HepG2 (cell line): ENCODE results near the gene TSC22D4. TPM values are rescaled to one million over a fixed set of nuclear protein-coding genes. Genes with fewer than 3 reads are reported as not detected.
A peak's percentile ranks its signal among the peaks of the same experiment; 100 is the strongest.

Experiments used
- BRD4 ChIP-seq: sonication (generic); formaldehyde crosslinking; IDR thresholded peaks from 2 replicates; pipeline ENCODE4 v1.4.0; 2020; ENCODE audit warnings: missing genetic modification reagents
- GFI1 ChIP-seq: sonication (generic); formaldehyde crosslinking; IDR thresholded peaks from 2 replicates; pipeline ENCODE4 v1.5.0; 2020; ENCODE audit warnings: missing genetic modification reagents, mild to moderate bottlenecking, borderline replicate concordance
- LCORL ChIP-seq, 2 experiments: fragments of 450-650 bp in 1 of 2; sonication (generic) in 1 of 2; formaldehyde crosslinking in 1 of 2; IDR thresholded peaks; 2 replicates each; pipeline versions ENCODE4 v1.5.0 to v1.6.1; 2017 to 2020; ENCODE audit warnings: antibody characterized with exemption in 1 of 2, missing genetic modification reagents in 1 of 2
- NR2C2 ChIP-seq: sonication (generic); formaldehyde crosslinking; IDR thresholded peaks from 2 replicates; pipeline ENCODE4 v1.4.0; 2020; ENCODE audit warnings: missing genetic modification reagents, mild to moderate bottlenecking, moderate library complexity, borderline replicate concordance
- NR2F6 ChIP-seq, 2 experiments: IDR thresholded peaks; 2 replicates each; pipeline ENCODE4 v1.6.1; 2016; ENCODE audit warnings: antibody characterized with exemption in 1 of 2, mild to moderate bottlenecking in 1 of 2
- PHF21A ChIP-seq: sonication (generic); formaldehyde crosslinking; IDR thresholded peaks from 2 replicates; pipeline ENCODE4 v1.5.0; 2020; ENCODE audit warnings: mild to moderate bottlenecking, missing genetic modification reagents
- SP2 ChIP-seq: sonication (generic); formaldehyde crosslinking; IDR thresholded peaks from 2 replicates; pipeline ENCODE4 v1.5.1; 2020; ENCODE audit warnings: mild to moderate bottlenecking, missing genetic modification reagents
- TBX2 ChIP-seq: sonication (generic); formaldehyde crosslinking; IDR thresholded peaks from 2 replicates; pipeline ENCODE4 v1.5.0; 2020; ENCODE audit warnings: missing genetic modification reagents, mild to moderate bottlenecking, borderline replicate concordance
- ZNF263 ChIP-seq: sonication (generic); formaldehyde crosslinking; IDR thresholded peaks from 2 replicates; pipeline ENCODE4 v1.4.0; 2020; ENCODE audit warnings: missing genetic modification reagents
- ZNF382 ChIP-seq: sonication (generic); formaldehyde crosslinking; IDR thresholded peaks from 2 replicates; pipeline ENCODE4 v1.5.0; 2020; ENCODE audit warnings: missing genetic modification reagents, mild to moderate bottlenecking, borderline replicate concordance
- ZNF44 ChIP-seq: sonication (generic); formaldehyde crosslinking; IDR thresholded peaks from 2 replicates; pipeline ENCODE4 v1.5.1; 2020; ENCODE audit warnings: mild to moderate bottlenecking, missing genetic modification reagents
- ZNF567 ChIP-seq: sonication (generic); formaldehyde crosslinking; IDR thresholded peaks from 2 replicates; pipeline ENCODE4 v1.8.1; 2023; ENCODE audit warnings: mild to moderate bottlenecking, missing genetic modification reagents, borderline replicate concordance
- ZNF589 ChIP-seq: sonication (generic); formaldehyde crosslinking; conservative IDR thresholded peaks from 2 replicates; pipeline ENCODE4 v1.8.0; 2022; ENCODE audit warnings: mild to moderate bottlenecking, moderate library complexity, missing genetic modification reagents
- ZNF747 ChIP-seq: sonication (generic); formaldehyde crosslinking; IDR thresholded peaks from 2 replicates; pipeline ENCODE4 v1.8.1; 2023; ENCODE audit warnings: missing genetic modification reagents, mild to moderate bottlenecking, borderline replicate concordance
- ZNF772 ChIP-seq: sonication (generic); formaldehyde crosslinking; IDR thresholded peaks from 2 replicates; pipeline ENCODE4 v1.5.0; 2020; ENCODE audit warnings: mild to moderate bottlenecking, missing genetic modification reagents
- ZNF879 ChIP-seq: sonication (generic); formaldehyde crosslinking; IDR thresholded peaks from 2 replicates; pipeline ENCODE4 v1.8.1; 2023; ENCODE audit warnings: missing genetic modification reagents
- ZSCAN31 ChIP-seq: sonication (generic); formaldehyde crosslinking; IDR thresholded peaks from 2 replicates; pipeline ENCODE4 v1.5.0; 2020; ENCODE audit warnings: low read depth, mild to moderate bottlenecking, missing genetic modification reagents
- polyA plus RNA-seq, 8 experiments: library from polyadenylated mRNA; depleted of rRNA in 3 of 8; stranded (reverse) in 7 of 8; unstranded in 1 of 8; fragments of >200 nt; fragmentation: Illumina TruSeq in 4 of 8; extraction: Trizol in 4 of 8; gene quantifications; 2 replicates each; pipeline versions ENCODE4 v1.2.1 to v1.2.3, GENCODE V29; 2011 to 2016; ENCODE audit warnings: low read depth in 4 of 8, missing spikeins in 1 of 8, mixed read lengths in 1 of 8; ENCODE audit not compliant: insufficient read depth in 1 of 8
- total RNA-seq, 5 experiments: library from RNA; depleted of rRNA; stranded (reverse); fragments of >200 nt; fragmentation: Illumina TruSeq; extraction: Trizol; gene quantifications; 2 replicates each; pipeline ENCODE4 v1.2.3, GENCODE V29; 2016; ENCODE audit warnings: low read depth in 1 of 5
- TF ChIP-seq, protein P1 (sequence below): sonication (generic); formaldehyde crosslinking; IDR thresholded peaks from 2 replicates; pipeline ENCODE4 v1.4.0; 2020; ENCODE audit warnings: missing genetic modification reagents, mild to moderate bottlenecking, borderline replicate concordance
- TF ChIP-seq, protein P2 (sequence below), 2 experiments: sonication (generic) in 1 of 2; formaldehyde crosslinking in 1 of 2; IDR thresholded peaks; 2 replicates each; pipeline versions ENCODE4 v1.4.0 to v1.6.1; 2018 to 2020; ENCODE audit warnings: missing genetic modification reagents in 2 of 2, borderline replicate concordance in 1 of 2, low read depth in 1 of 2, mild to moderate bottlenecking in 1 of 2, missing biosample characterization in 1 of 2
- TF ChIP-seq, protein P3 (sequence below): IDR thresholded peaks from 2 replicates; pipeline ENCODE4 v1.6.1; 2012; ENCODE audit warnings: low read depth, low read length, improper control_type of control experiment

The TSC22D4 gene
- total and polyA plus RNA-seq, 2 of the 13 experiments (the other 11 are each of a cell fraction or from before 2014, with no cell fraction given) = 7.7 to 8.7 TPM

DNA sequence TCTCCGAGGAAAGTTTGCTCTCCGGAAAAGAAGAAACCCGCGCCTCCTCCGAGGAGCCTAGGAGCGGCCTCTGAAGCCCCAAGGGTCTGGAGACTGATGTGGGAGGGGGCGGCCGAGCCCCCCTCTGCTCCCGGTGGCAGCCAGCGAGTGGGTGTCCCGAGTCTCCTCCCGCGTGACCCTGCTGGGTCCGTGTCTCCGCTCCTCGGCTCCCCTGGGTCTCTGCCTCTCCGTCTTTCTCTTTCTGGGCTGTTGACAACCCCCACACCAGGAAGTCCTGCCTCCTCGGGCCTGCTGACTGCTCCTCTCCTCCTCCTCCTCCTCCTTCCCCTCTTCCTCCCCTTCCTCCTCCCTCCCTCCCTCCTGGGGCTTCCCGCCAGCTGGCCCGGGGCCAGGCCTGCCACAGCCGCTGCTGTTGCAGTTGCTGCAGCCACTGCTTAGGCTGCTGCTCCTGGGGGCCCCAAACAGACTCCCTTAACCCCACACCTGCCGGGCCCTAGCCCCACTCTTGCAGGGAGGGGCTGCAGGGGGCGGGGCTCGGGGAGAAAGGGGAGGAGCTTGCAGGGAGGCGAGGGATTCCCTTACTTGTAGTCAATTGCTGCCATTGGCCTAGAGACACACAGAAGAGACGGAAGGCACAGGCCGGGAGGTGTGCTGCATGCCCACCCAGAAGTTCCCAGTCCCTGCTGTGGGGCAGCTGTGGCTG lies at the start of gene TSC22D4 (continued):
- no peak; the same call in 1 of the 2 replicates for TF ChIP-seq ZNF772
- no peak for TF ChIP-seq ZNF382 (CRISPR knock-in tag)
- TF ChIP-seq BRD4 (CRISPR knock-in tag) = no peak
- TF ChIP-seq, protein P1, sequence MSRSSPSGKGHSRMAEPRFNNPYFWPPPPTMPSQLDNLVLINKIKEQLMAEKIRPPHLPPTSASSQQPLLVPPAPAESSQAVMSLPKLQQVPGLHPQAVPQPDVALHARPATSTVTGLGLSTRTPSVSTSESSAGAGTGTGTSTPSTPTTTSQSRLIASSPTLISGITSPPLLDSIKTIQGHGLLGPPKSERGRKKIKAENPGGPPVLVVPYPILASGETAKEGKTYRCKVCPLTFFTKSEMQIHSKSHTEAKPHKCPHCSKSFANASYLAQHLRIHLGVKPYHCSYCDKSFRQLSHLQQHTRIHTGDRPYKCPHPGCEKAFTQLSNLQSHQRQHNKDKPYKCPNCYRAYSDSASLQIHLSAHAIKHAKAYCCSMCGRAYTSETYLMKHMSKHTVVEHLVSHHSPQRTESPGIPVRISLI = no peak
- TF ChIP-seq ZNF44 = no peak; the same call in 1 of the 2 replicates
- TF ChIP-seq NR2F6 (IDR thresholded peaks at IDR 0.05) = no peak; the same call in 1 of the 2 replicates
- TF ChIP-seq NR2F6 (CRISPR knock-in tag; IDR thresholded peaks at IDR 0.05) = no peak
- TF ChIP-seq NR2C2 (CRISPR knock-in tag) = no peak
- TF ChIP-seq, protein P2, sequence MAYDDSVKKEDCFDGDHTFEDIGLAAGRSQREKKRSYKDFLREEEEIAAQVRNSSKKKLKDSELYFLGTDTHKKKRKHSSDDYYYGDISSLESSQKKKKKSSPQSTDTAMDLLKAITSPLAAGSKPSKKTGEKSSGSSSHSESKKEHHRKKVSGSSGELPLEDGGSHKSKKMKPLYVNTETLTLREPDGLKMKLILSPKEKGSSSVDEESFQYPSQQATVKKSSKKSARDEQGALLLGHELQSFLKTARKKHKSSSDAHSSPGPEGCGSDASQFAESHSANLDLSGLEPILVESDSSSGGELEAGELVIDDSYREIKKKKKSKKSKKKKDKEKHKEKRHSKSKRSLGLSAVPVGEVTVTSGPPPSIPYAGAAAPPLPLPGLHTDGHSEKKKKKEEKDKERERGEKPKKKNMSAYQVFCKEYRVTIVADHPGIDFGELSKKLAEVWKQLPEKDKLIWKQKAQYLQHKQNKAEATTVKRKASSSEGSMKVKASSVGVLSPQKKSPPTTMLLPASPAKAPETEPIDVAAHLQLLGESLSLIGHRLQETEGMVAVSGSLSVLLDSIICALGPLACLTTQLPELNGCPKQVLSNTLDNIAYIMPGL (CRISPR knock-in tag; IDR thresholded peaks at IDR 0.05; ENCODE audit: borderline replicate concordance in 1 of 2, low read depth in 1 of 2) = peak in 1 of 2 experiments; percentile 71; a peak in 1 of 4 replicates
- TF ChIP-seq LCORL (IDR thresholded peaks at IDR 0.05) = 0 out of 2 replicates have a peak, but pooled peaks have one; percentile 49
- TF ChIP-seq LCORL (CRISPR knock-in tag; IDR thresholded peaks at IDR 0.05) = no peak
- no peak for TF ChIP-seq ZNF879 (CRISPR knock-in tag)
- no peak; the same call in 1 of the 2 replicates for TF ChIP-seq PHF21A (CRISPR knock-in tag)
- TF ChIP-seq, protein P3, sequence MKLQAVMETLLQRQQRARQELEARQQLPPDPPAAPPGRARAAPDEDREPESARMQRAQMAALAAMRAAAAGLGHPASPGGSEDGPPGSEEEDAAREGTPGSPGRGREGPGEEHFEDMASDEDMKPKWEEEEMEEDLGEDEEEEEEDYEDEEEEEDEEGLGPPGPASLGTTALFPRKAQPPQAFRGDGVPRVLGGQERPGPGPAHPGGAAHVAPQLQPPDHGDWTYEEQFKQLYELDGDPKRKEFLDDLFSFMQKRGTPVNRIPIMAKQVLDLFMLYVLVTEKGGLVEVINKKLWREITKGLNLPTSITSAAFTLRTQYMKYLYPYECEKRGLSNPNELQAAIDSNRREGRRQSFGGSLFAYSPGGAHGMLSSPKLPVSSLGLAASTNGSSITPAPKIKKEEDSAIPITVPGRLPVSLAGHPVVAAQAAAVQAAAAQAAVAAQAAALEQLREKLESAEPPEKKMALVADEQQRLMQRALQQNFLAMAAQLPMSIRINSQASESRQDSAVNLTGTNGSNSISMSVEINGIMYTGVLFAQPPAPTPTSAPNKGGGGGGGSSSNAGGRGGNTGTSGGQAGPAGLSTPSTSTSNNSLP = no peak
- TF ChIP-seq GFI1 (CRISPR knock-in tag) = no peak
- TF ChIP-seq ZNF567 (CRISPR knock-in tag) = no peak
- TF ChIP-seq ZNF589 (CRISPR knock-in tag) = no peak
- peak; percentile 100 for TF ChIP-seq ZNF263 (CRISPR knock-in tag)
- TF ChIP-seq ZSCAN31 (CRISPR knock-in tag) = no peak
- TF ChIP-seq ZNF747 (CRISPR knock-in tag) = peak; percentile 71; the same call in 1 of the 2 replicates
- peak; percentile 48; the same call in 1 of the 2 replicates for TF ChIP-seq TBX2 (CRISPR knock-in tag)
- no peak for TF ChIP-seq SP2 (CRISPR knock-in tag)
